Colonic mucosa (tissue), 4 donors: Measurements from ENCODE around the gene NOPCHAP1. TPM values are rescaled to one million over a fixed set of nuclear protein-coding genes. Genes with fewer than 3 reads are reported as not detected.
A peak's percentile ranks its signal among the peaks of the same experiment; 100 is the strongest.
"Not testable (repeated sequence)": the region's sequence is repeated elsewhere in the genome, so short reads cannot be mapped to it uniquely, and the experiment has no call there.

Experiments
- DNase-seq: peaks from one replicate; pipeline ENCODE4 v3.0.0-alpha.2; 2020
- H3K27ac ChIP-seq: fragments of 200-600 bp; one replicate; pipeline ENCODE4 v1.8.0; 2021
- H3K27me3 ChIP-seq: fragments of 200-600 bp; one replicate; pipeline ENCODE4 v1.8.0; 2021
- H3K36me3 ChIP-seq: fragments of 200-600 bp; one replicate; pipeline ENCODE4 v1.8.0; 2021
- H3K4me1 ChIP-seq: fragments of 200-600 bp; one replicate; pipeline ENCODE4 v1.8.0; 2021; ENCODE audit warnings: mild to moderate bottlenecking
- H3K4me3 ChIP-seq: fragments of 200-600 bp; one replicate; pipeline ENCODE4 v1.8.0; 2021
- H3K9ac ChIP-seq, 2 donors: one replicate each; pipeline ENCODE4 v1.7.0; 2013; ENCODE audit warnings: control low read depth in 2 of 2, low read depth in 2 of 2, low read length in 2 of 2
- H3K9me3 ChIP-seq: fragments of 200-600 bp; one replicate; pipeline ENCODE4 v1.8.0; 2021
- CTCF ChIP-seq: fragments of 200-600 bp; IDR thresholded peaks from one replicate; pipeline ENCODE4 v1.8.0; 2022; ENCODE audit warnings: antibody characterized with exemption, mild to moderate bottlenecking
- intact Hi-C: fragments of 100-400 bp; cut with DNase I; formaldehyde crosslinking; loops from one replicate; pipeline ENCODE4 v1.14.1; 2022
- total RNA-seq, 2 donors: library from RNA; stranded (reverse); fragmentation: NEBNext Ultra II Directional in 1 of 2; extraction: Animal tissue kit (Norgen Biotek cat#: 25700) in 1 of 2; gene quantifications; one replicate each; pipeline ENCODE4 v1.2.1, GENCODE V29; 2021
- donor health status: healthy.
- donor health status: DM: no; HTN: no; CAD: no.
- donor health status: DM: no; HTN: no; CAD: no.

Gene NOPCHAP1
- 10 to 100 TPM in 1 of 2 donors, 1 to 10 TPM in 1; 8.7 to 15.3 TPM for total RNA-seq

GRCh38 chr12:104986022-104986941 is at the start of gene NOPCHAP1:
Gene NOPCHAP1 (plus strand): TSS chr12:104986316. CDS start chr12:104986353, 37 bp downstream.
- H3K4me1 ChIP-seq, result peaks cover 3% of the 10 kb centered on the region
- H3K27me3 ChIP-seq, result no peaks in the 10 kb centered on the region
- H3K4me3 ChIP-seq, result peak within 1 kb of the TSS; percentile 97
- peak; percentile 97 for DNase-seq
- TF ChIP-seq CTCF, result no peak
- H3K27ac ChIP-seq, result peak within 1 kb of the TSS; percentile 64
- peak within 1 kb of the TSS; percentile 41 to 73 for H3K9ac ChIP-seq
- H3K36me3 ChIP-seq, result no peaks in the 10 kb centered on the region
- intact Hi-C loops, result no loop called here
- no peaks in the 10 kb centered on the region for H3K9me3 ChIP-seq

- H3K4me3 ChIP-seq, result no peak overlapping the region
- intact Hi-C loops, result no loop called here
- no peaks in the 10 kb centered on the region for H3K27me3 ChIP-seq
- no peaks in the 10 kb centered on the region for H3K9me3 ChIP-seq
- peak overlapping the region; percentile 48 for H3K27ac ChIP-seq
- no peak for TF ChIP-seq CTCF
- H3K4me1 ChIP-seq, result no peaks in the 10 kb centered on the region
- no peak for DNase-seq
- H3K9ac ChIP-seq, result no peak overlapping the region
- no peaks in the 10 kb centered on the region for H3K36me3 ChIP-seq
These were observed 47.7 kb upstream of the NOPCHAP1 start for GRCh38 chr12:104938371-104938770.

DNA sequence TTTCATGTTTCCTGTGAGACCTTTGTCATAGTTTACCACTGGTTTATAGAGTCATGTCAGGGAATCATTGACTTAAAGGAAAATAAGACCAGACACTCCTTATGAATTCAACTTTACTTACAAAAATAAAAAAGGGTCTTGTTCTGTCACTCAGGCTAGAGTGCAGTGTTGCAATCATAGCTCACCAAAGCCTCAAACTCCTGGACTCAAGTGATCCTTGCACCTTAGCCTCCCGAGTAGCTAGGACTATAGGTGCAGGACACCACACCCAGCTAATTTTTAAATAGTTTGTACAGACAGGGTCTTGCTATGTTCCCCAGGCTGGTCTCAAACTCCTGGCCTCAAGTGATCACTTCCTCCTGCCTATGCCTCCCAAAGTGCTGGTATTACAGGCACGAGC is 47.0 kb upstream of the NOPCHAP1 start:
- DNase-seq, result no peak
- no peak overlapping the region for H3K4me3 ChIP-seq
- peak overlapping the region; percentile 48 for H3K27ac ChIP-seq
- no peaks in the 10 kb centered on the region for H3K4me1 ChIP-seq
- no peaks in the 10 kb centered on the region for H3K9me3 ChIP-seq
- no peaks in the 10 kb centered on the region for H3K36me3 ChIP-seq
- intact Hi-C loops, result no loop called here
- no peak for TF ChIP-seq CTCF
- H3K27me3 ChIP-seq, result no peaks in the 10 kb centered on the region
- no peak overlapping the region for H3K9ac ChIP-seq

- no peak overlapping the region for H3K27ac ChIP-seq
- no peaks in the 10 kb centered on the region for H3K9me3 ChIP-seq
- H3K36me3 ChIP-seq, result no peaks in the 10 kb centered on the region
- no peak overlapping the region for H3K9ac ChIP-seq
- no peak overlapping the region for H3K4me3 ChIP-seq
- DNase-seq, result no peak
- H3K4me1 ChIP-seq, result no peaks in the 10 kb centered on the region
- H3K27me3 ChIP-seq, result no peaks in the 10 kb centered on the region
- intact Hi-C loops, result no loop called here
- no peak for TF ChIP-seq CTCF
These were observed 44.7 kb upstream of the NOPCHAP1 start for GRCh38 chr12:104941454-104941853.

- TF ChIP-seq CTCF, result no peak
- H3K27ac ChIP-seq, result no peak overlapping the region
- intact Hi-C loops, result no loop called here
These were observed 44.0 kb upstream of the NOPCHAP1 start for GRCh38 chr12:104942075-104942474.

GRCh38 chr12:104943401-104943800 is 42.7 kb upstream of the NOPCHAP1 start:
- H3K4me3 ChIP-seq, H3K27me3 ChIP-seq, H3K27ac ChIP-seq, DNase-seq, H3K9ac ChIP-seq, intact Hi-C loops, H3K9me3 ChIP-seq, H3K36me3 ChIP-seq, H3K4me1 ChIP-seq: not testable (repeated sequence)

More at GRCh38 chr12:104942075-104942474, 44.0 kb upstream of the NOPCHAP1 start:
- no peaks in the 10 kb centered on the region for H3K36me3 ChIP-seq
- H3K9ac ChIP-seq, result no peak overlapping the region
- DNase-seq, result no peak
- H3K4me3 ChIP-seq, result no peak overlapping the region
- H3K9me3 ChIP-seq, result no peaks in the 10 kb centered on the region
- H3K4me1 ChIP-seq, result no peaks in the 10 kb centered on the region
- no peaks in the 10 kb centered on the region for H3K27me3 ChIP-seq
